ENCODE measurements around the gene WFIKKN2. TPM values are rescaled to one million over a fixed set of nuclear protein-coding genes. Genes with fewer than 3 reads are reported as not detected.
A peak's percentile ranks its signal among the peaks of the same experiment; 100 is the strongest.

Gene WFIKKN2
- total and polyA plus RNA-seq, 2 of the 8 experiments (the other 6 are each of a cell fraction or from before 2014, with no cell fraction given) = 0.07 to 0.30 TPM

GRCh38 chr17:50866261-50866949 lies 31.0 kb downstream of the WFIKKN2 start, which contains the start of gene TOB1:
Gene TOB1 (minus strand): TSS chr17:50866354. CDS start chr17:50864017, 2,337 bp downstream.
- no peak within 1 kb of the TSS for H2BK20ac ChIP-seq (ENCODE audit: low read length)
- peak; percentile 48 for TF ChIP-seq SP1 (IDR thresholded peaks at IDR 0.05; ENCODE audit: low read depth, low read length)
- TF ChIP-seq SIN3A (conservative IDR thresholded peaks at IDR 0.05 in 1 of 2, IDR thresholded peaks at IDR 0.05 in 1 of 2; ENCODE audit: low read depth in 1 of 2, low read length in 2 of 2) = peak; percentile 19 to 75; a peak in 2 of 4 replicates
- no peak for TF ChIP-seq BACH1 (IDR thresholded peaks at IDR 0.05; ENCODE audit: low read length)
- peak; percentile 100 for TF ChIP-seq TAF1 (IDR thresholded peaks at IDR 0.05; ENCODE audit: low read depth, low read length)
- 0 out of 4 replicates have a peak, but pooled peaks of 1 of the 2 experiments have one; percentile 9 for TF ChIP-seq RAD21 (IDR thresholded peaks at IDR 0.05 in 1 of 2, conservative IDR thresholded peaks at IDR 0.05 in 1 of 2; ENCODE audit: low read depth in 2 of 2, low read length in 2 of 2)
- TF ChIP-seq SRF (IDR thresholded peaks at IDR 0.05; ENCODE audit: low read depth, low read length) = 0 out of 2 replicates have a peak, but pooled peaks have one; percentile 9
- peak; percentile 55; the same call in 1 of the 2 replicates for TF ChIP-seq CHD2 (IDR thresholded peaks at IDR 0.05; ENCODE audit: low read length)
- no peak for TF ChIP-seq PHF8 (conservative IDR thresholded peaks at IDR 0.05; ENCODE audit: low read depth, low read length)
- TF ChIP-seq YY1 (IDR thresholded peaks at IDR 0.05; ENCODE audit: low read depth, low read length) = peak; percentile 30; the same call in 1 of the 2 replicates
- TF ChIP-seq SUZ12 (IDR thresholded peaks at IDR 0.05; ENCODE audit: low read length) = no peak
- peak; percentile 97 for TF ChIP-seq TBP (IDR thresholded peaks at IDR 0.05; ENCODE audit: low read depth, low read length)

More at GRCh38 chr17:50866261-50866949, 31.0 kb downstream of the WFIKKN2 start, which contains the start of gene TOB1:
- Histone ChIP-seq H3K9ac (replicated peaks in 1 of 4; ENCODE audit: extremely low read depth in 1 of 4, low read depth in 3 of 4, low read length in 3 of 4) (peak within 1 kb of the TSS; percentile 85 to 97 (median 91)), H2AK5ac (ENCODE audit: low read depth, low read length) (peak within 1 kb of the TSS; percentile 44), H2BK5ac (ENCODE audit: low read depth, low read length) (peak within 1 kb of the TSS; percentile 98), H3K14ac (ENCODE audit: insufficient read length) (peak within 1 kb of the TSS; percentile 11), H4K20me1 (replicated peaks in 1 of 2; ENCODE audit: control insufficient read depth in 1 of 2, insufficient read depth in 2 of 2, low read length in 2 of 2) (peaks cover 7 to 12% of the 10 kb centered on the region in 2 experiments), H3K79me2 (ENCODE audit: control insufficient read depth in 1 of 2, insufficient read depth in 2 of 2, low read length in 2 of 2) (peaks cover 0 to 37% of the 10 kb centered on the region in 2 experiments; a peak in 3 of 4 replicates), H2BK15ac (ENCODE audit: low read length) (peak within 1 kb of the TSS; percentile 81; the same call in 1 of the 2 replicates), H3K4ac (replicated peaks; ENCODE audit: insufficient read length, low read depth, low read length) (peak within 1 kb of the TSS; percentile 98), H2BK12ac (ENCODE audit: low read depth, low read length) (peak within 1 kb of the TSS; percentile 76), H3K27ac (ENCODE audit: low read depth, low read length) (peak within 1 kb of the TSS; percentile 95), H3K27me3 (replicated peaks in 1 of 4; ENCODE audit: control insufficient read depth in 3 of 4, extremely low read depth in 1 of 4, insufficient read depth in 3 of 4, low read length in 3 of 4) (no peaks in the 10 kb centered on the region), H3K4me1 (replicated peaks in 1 of 4; ENCODE audit: control insufficient read depth in 3 of 4, insufficient read depth in 4 of 4, low read length in 3 of 4) (peaks cover 0 to 2% (median 0%) of the 10 kb centered on the region in 4 experiments; a peak in 3 of 7 replicates), H4K8ac (ENCODE audit: extremely low read depth, insufficient read depth, low read length) (peak within 1 kb of the TSS; percentile 98), H3K18ac (ENCODE audit: extremely low read depth, low read length) (peak within 1 kb of the TSS; percentile 84), H2BK120ac (replicated peaks; ENCODE audit: low read depth, low read length) (peak within 1 kb of the TSS; percentile 97), H3K56ac (replicated peaks; ENCODE audit: insufficient read length, low read depth, low read length) (peak within 1 kb of the TSS; percentile 95), H3K23me2 (ENCODE audit: low read depth, low read length) (peaks cover 4% of the 10 kb centered on the region; the same call in 1 of the 2 replicates), H3K23ac (ENCODE audit: insufficient read length) (peak within 1 kb of the TSS; percentile 85), H3K4me3 (ENCODE audit: extremely low read depth in 1 of 4, insufficient read depth in 2 of 4, low read depth in 3 of 4, low read length in 4 of 4) (peak within 1 kb of the TSS; percentile 81 to 99 (median 91)), H3K4me2 (ENCODE audit: insufficient read depth in 1 of 2, low read depth in 2 of 2, low read length in 2 of 2) (peak within 1 kb of the TSS; percentile 83 to 97), H2AFZ (ENCODE audit: low read length) (no peak within 1 kb of the TSS), H3K79me1 (ENCODE audit: low read depth, low read length) (no peaks in the 10 kb centered on the region), H3K9me3 (ENCODE audit: insufficient read depth in 2 of 2, low read depth in 1 of 2, low read length in 1 of 2) (no peaks in the 10 kb centered on the region), H3K36me3 (ENCODE audit: control insufficient read depth in 2 of 4, insufficient read depth in 4 of 4, low read length in 3 of 4) (peaks cover 0 to 14% (median 4%) of the 10 kb centered on the region in 4 experiments; a peak in 4 of 8 replicates), H4K5ac (ENCODE audit: insufficient read length, low read depth, low read length) (peak within 1 kb of the TSS; percentile 95), H4K91ac (replicated peaks; ENCODE audit: insufficient read length, low read length) (peak within 1 kb of the TSS; percentile 99)
- WGBS, 2 experiments (ENCODE audit: extremely low coverage in 1 of 2, insufficient coverage in 1 of 2, insufficient read length in 1 of 2, insufficient replicate concordance in 2 of 2, low coverage in 1 of 2, low lambda C conversion rate in 2 of 2, missing lambda C conversion rate in 1 of 2) = 2% methylated on average over 30 of the region's 75 CpGs; no CpG with 5 or more reads in 1 of the 2 experiments
- CTCF ChIA-PET (ENCODE audit: partially characterized antibody) = interaction anchor here (0.7 to 31.7 kb wide), 9 partner anchors 11 to 83 kb away, joined by 3 to 735 read pairs (median 5); no protein-coding TSS in a partner anchor
- DNase-seq (ENCODE audit: low read depth in 1 of 2, low spot score in 2 of 2) (peak; percentile 90 to 97), FAIRE-seq (no peak)
- POLR2A ChIA-PET (ENCODE audit: partially characterized antibody) = interaction anchor here (0.7 to 9.7 kb wide), 51 partner anchors 8 to 333 kb away, joined by 3 to 308 read pairs (median 6); partner anchors contain the start of genes LUC7L3, NME1 and SPAG9

Measured in H1 (cell line).